Glutamatergic neuron (in vitro differentiated cells): ENCODE results near the gene LCP1. TPM values are rescaled to one million over a fixed set of nuclear protein-coding genes. Genes with fewer than 3 reads are reported as not detected.

Source experiments
- DNase-seq: peaks from one replicate; pipeline ENCODE4 v3.0.0; 2022
- H3K27ac Mint-ChIP-seq: one replicate; pipeline ENCODE4 v1.8.0; 2020; ENCODE audit warnings: mild to moderate bottlenecking, mixed read lengths, inconsistent platforms; ENCODE audit not compliant: unreplicated experiment
- H3K27me3 Mint-ChIP-seq: one replicate; pipeline ENCODE4 v1.8.0; 2020; ENCODE audit warnings: mild to moderate bottlenecking, moderate library complexity, mixed read lengths, inconsistent platforms; ENCODE audit not compliant: unreplicated experiment
- H3K36me3 Mint-ChIP-seq: one replicate; pipeline ENCODE4 v1.8.0; 2020; ENCODE audit warnings: mild to moderate bottlenecking, mixed read lengths, inconsistent platforms; ENCODE audit not compliant: unreplicated experiment
- H3K4me1 Mint-ChIP-seq: one replicate; pipeline ENCODE4 v1.8.0; 2020; ENCODE audit warnings: mild to moderate bottlenecking, low read depth, mixed read lengths, inconsistent platforms; ENCODE audit not compliant: unreplicated experiment
- H3K4me3 Mint-ChIP-seq: one replicate; pipeline ENCODE4 v1.8.0; 2020; ENCODE audit warnings: mild to moderate bottlenecking, mixed read lengths, inconsistent platforms; ENCODE audit not compliant: unreplicated experiment
- H3K9me3 Mint-ChIP-seq: one replicate; pipeline ENCODE4 v1.8.0; 2020; ENCODE audit warnings: mild to moderate bottlenecking, moderate library complexity, mixed read lengths, inconsistent platforms; ENCODE audit not compliant: unreplicated experiment
- CTCF ChIP-seq: fragments of 200-600 bp; sonication (generic); IDR thresholded peaks from one replicate; pipeline ENCODE4 v1.5.0; 2021; ENCODE audit not compliant: partially characterized antibody, unreplicated experiment
- total RNA-seq: library from RNA; stranded (reverse); fragmentation: NEBNext Ultra II Directional; extraction: Animal tissue kit (Norgen Biotek cat#: 25700); gene quantifications from one replicate; pipeline ENCODE4 v1.2.1, GENCODE V29; 2021; ENCODE audit not compliant: unreplicated experiment

The LCP1 gene
- total RNA-seq, 1 donor from 2014 or later, result 0.71 TPM

GRCh38 chr13:46145950-46146349, 36.0 kb downstream of the LCP1 start:
- Mint-ChIP-seq H3K9me3 (no peaks in the 10 kb centered on the region), H3K4me3 (no peak overlapping the region), H3K4me1 (peaks cover 8% of the 10 kb centered on the region), H3K36me3 (no peaks in the 10 kb centered on the region), H3K27me3 (no peaks in the 10 kb centered on the region), H3K27ac (no peak overlapping the region)
- no peak for DNase-seq
- no peak for TF ChIP-seq CTCF

GRCh38 chr13:46145135-46145534, 36.8 kb downstream of the LCP1 start:
- Mint-ChIP-seq H3K4me1 (peaks cover 8% of the 10 kb centered on the region), H3K9me3 (no peaks in the 10 kb centered on the region), H3K4me3 (no peak overlapping the region), H3K36me3 (no peaks in the 10 kb centered on the region), H3K27me3 (no peaks in the 10 kb centered on the region), H3K27ac (no peak overlapping the region)
- no peak for TF ChIP-seq CTCF
- no peak for DNase-seq

GRCh38 chr13:46143184-46143701, 38.7 kb downstream of the LCP1 start:
- Mint-ChIP-seq H3K4me3 (no peak overlapping the region), H3K27me3 (no peaks in the 10 kb centered on the region), H3K4me1 (peaks cover 7% of the 10 kb centered on the region), H3K27ac (no peak overlapping the region), H3K36me3 (no peaks in the 10 kb centered on the region), H3K9me3 (no peaks in the 10 kb centered on the region)
- no peak for DNase-seq
- no peak for TF ChIP-seq CTCF

GRCh38 chr13:46142776-46143175, 39.2 kb downstream of the LCP1 start:
- no peaks in the 10 kb centered on the region for H3K36me3 Mint-ChIP-seq
- no peak for TF ChIP-seq CTCF
- no peak overlapping the region for H3K4me3 Mint-ChIP-seq
- no peak for DNase-seq
- no peaks in the 10 kb centered on the region for H3K9me3 Mint-ChIP-seq
- H3K27ac Mint-ChIP-seq, result no peak overlapping the region
- no peaks in the 10 kb centered on the region for H3K27me3 Mint-ChIP-seq
- H3K4me1 Mint-ChIP-seq, result peaks cover 7% of the 10 kb centered on the region

GRCh38 chr13:46140044-46140443, 41.9 kb downstream of the LCP1 start:
- Mint-ChIP-seq H3K9me3 (no peaks in the 10 kb centered on the region), H3K36me3 (no peaks in the 10 kb centered on the region), H3K27ac (no peak overlapping the region), H3K4me3 (no peak overlapping the region), H3K4me1 (no peaks in the 10 kb centered on the region), H3K27me3 (no peaks in the 10 kb centered on the region)
- DNase-seq, result no peak
- no peak for TF ChIP-seq CTCF
